Tibial nerve (tissue), 4 donors: ENCODE measurements around the gene HTT. TPM values are rescaled to one million over a fixed set of nuclear protein-coding genes. Genes with fewer than 3 reads are reported as not detected.
A peak's percentile ranks its signal among the peaks of the same experiment; 100 is the strongest.

Experiments
- DNase-seq, 2 donors: peaks; one replicate each; pipeline ENCODE4 v3.0.0-alpha.2; 2019; ENCODE audit warnings: low spot score in 2 of 2
- H3K27ac ChIP-seq, 4 donors: fragments of 200-600 bp; sonication (generic) in 3 of 4; one replicate each; pipeline ENCODE4 v1.5.1; 2017 to 2019; ENCODE audit warnings: mild to moderate bottlenecking in 1 of 4
- H3K27me3 ChIP-seq, 2 donors: fragments of 200-600 bp; sonication (generic) in 1 of 2; one replicate each; pipeline versions ENCODE4 v1.5.1 to v1.6.0; 2017 to 2019
- H3K36me3 ChIP-seq, 3 donors: fragments of 200-600 bp; sonication (generic); one replicate each; pipeline ENCODE4 v1.5.1; 2018 to 2019
- H3K4me1 ChIP-seq, 4 donors: fragments of 200-600 bp; sonication (generic) in 3 of 4; one replicate each; pipeline ENCODE4 v1.5.1; 2017 to 2019
- H3K4me3 ChIP-seq, 4 donors: fragments of 200-600 bp; sonication (generic) in 3 of 4; one replicate each; pipeline ENCODE4 v1.5.1; 2017 to 2019; ENCODE audit warnings: mild to moderate bottlenecking in 1 of 4, moderate library complexity in 1 of 4
- H3K9me3 ChIP-seq, 4 donors: fragments of 200-600 bp; sonication (generic) in 3 of 4; one replicate each; pipeline ENCODE4 v1.5.1; 2017 to 2019
- CTCF ChIP-seq, 5 experiments: fragments of 200-600 bp in 3 of 5; fragments of 450-650 bp in 2 of 5; sonication (generic) in 3 of 5; IDR thresholded peaks; one replicate each; pipeline ENCODE4 v1.5.1; 2016 to 2019; ENCODE audit warnings: antibody characterized with exemption in 5 of 5, mild to moderate bottlenecking in 3 of 5, moderate library complexity in 2 of 5
- EP300 ChIP-seq, 2 donors: sonication (generic); formaldehyde crosslinking; IDR thresholded peaks; one replicate each; pipeline ENCODE4 v1.6.1; 2017; ENCODE audit warnings: antibody characterized with exemption in 2 of 2, mild to moderate bottlenecking in 1 of 2
- POLR2A ChIP-seq, 2 donors: fragments of 450-650 bp; IDR thresholded peaks; one replicate each; pipeline ENCODE4 v1.6.1; 2017; ENCODE audit warnings: antibody characterized with exemption in 2 of 2, mild to moderate bottlenecking in 2 of 2, moderate library complexity in 2 of 2
- WGBS, 2 donors: methylation state at CpG; one replicate each; pipeline ENCODE4 v1.1.5; 2018; 5-methylcytosine and 5-hydroxymethylcytosine counted together
- total RNA-seq, 4 donors: library from RNA; depleted of rRNA; stranded (reverse); fragments of >200 nt; gene quantifications; one replicate each; pipeline ENCODE4 v1.1.0, GENCODE V29; 2016

Gene HTT
- total RNA-seq, 4 donors from 2014 or later = 62.2 to 93.6 (median 81.2) TPM

DNA sequence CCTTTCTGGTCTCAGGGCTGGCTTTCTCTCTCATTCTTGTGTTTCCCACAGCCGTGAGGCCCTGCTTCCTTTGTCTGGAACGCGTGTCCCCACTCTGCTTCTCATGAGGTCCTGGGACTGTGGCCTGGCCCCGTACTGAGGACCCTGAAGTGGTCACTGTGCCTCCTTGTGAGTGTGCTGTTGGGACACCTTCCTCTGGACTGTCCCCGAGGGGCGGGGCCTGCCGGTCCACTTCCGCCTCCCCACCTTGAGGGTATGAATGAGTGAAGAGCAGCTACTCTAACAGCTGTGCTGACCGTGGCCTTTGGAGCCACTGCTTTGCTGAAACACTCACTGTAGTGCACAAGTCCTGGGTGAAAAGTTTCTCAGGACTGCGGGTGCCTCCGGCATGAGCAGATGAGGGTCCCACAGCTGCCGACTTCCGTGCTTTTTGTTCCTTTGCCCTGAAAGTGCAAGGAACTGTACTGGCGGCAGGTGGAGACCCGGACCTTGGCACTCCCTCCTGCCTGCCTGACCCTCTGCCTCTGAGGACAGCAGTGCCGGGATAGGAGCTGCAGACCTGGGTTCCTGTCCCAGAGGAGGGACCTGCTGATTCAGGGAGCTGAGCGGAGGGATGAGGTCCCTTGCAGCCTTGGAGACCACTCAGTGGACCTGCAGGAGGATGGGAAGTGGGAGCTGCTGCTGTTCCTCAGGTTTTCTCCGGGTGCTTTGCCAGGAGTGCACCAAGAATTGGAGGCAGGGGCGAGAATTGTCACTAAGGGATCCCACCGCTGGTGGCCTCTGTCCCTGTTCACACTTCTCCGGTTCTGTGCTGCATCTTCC is 38.1 kb upstream of the HTT start:
- DNase-seq = no peak
- WGBS, 2 donors = 83 to 87% methylated on average over 21 of the region's 21 CpGs
- H3K36me3 ChIP-seq = no peaks in the 10 kb centered on the region
- H3K4me3 ChIP-seq = no peak overlapping the region
- H3K27me3 ChIP-seq = no peaks in the 10 kb centered on the region
- no peak for TF ChIP-seq CTCF (IDR thresholded peaks at IDR 0.05)
- TF ChIP-seq POLR2A (IDR thresholded peaks at IDR 0.05) = no peak
- no peak for TF ChIP-seq EP300 (IDR thresholded peaks at IDR 0.05)
- H3K9me3 ChIP-seq = no peaks in the 10 kb centered on the region
- H3K27ac ChIP-seq = no peak overlapping the region
- peaks cover 0 to 26% (median 0%) of the 10 kb centered on the region in 4 donors for H3K4me1 ChIP-seq

- Histone ChIP-seq H3K36me3 (no peaks in the 10 kb centered on the region), H3K27me3 (no peaks in the 10 kb centered on the region), H3K4me3 (peak overlapping the region in 1 of 4 donors; percentile 25), H3K9me3 (no peaks in the 10 kb centered on the region), H3K4me1 (peaks cover 0 to 40% (median 8%) of the 10 kb centered on the region in 4 donors), H3K27ac (no peak overlapping the region)
- DNase-seq = no peak
- TF ChIP-seq CTCF (IDR thresholded peaks at IDR 0.05) (no peak), EP300 (IDR thresholded peaks at IDR 0.05) (no peak), POLR2A (IDR thresholded peaks at IDR 0.05) (no peak)
- 47 to 63% methylated on average over 6 of the region's 6 CpGs for WGBS, 2 donors
Observed at GRCh38 chr4:3037957-3038461, 36.5 kb upstream of the HTT start.

DNA sequence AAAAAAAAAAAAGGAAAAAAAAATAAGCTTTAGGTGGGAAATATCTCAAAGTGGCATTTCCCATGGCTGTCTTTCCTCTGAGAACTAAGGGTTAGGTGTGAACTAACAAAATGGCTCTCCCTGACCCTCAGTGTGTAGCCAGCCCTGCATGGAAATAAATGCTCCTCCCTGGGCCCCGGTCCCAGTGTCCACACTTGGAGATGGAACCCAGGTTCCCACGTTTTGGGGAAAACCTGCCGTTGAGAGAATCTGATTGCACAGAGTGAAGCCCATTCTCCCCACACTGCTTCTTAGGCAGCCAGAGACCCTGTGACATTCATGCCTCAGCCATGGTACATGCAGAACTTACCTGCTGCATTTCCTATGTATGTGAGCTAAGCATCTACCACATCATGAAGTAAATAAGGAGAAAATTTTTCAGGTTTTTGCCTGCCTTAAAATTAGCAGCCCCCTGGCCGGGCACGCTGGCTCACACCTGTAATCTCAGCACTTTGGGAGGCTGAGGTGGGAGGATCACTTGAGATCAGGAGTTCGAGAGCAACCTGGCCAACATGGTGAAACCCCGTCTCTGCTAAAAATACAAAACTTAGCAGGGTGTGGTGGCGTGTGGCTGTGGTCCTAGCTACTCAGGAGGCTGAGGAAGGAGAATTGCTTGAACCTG is 34.6 kb upstream of the HTT start:
- WGBS, 2 donors = 84% methylated on average over 8 of the region's 8 CpGs
- Histone ChIP-seq H3K4me3 (no peak overlapping the region), H3K27me3 (no peaks in the 10 kb centered on the region), H3K36me3 (no peaks in the 10 kb centered on the region), H3K9me3 (no peaks in the 10 kb centered on the region), H3K4me1 (peaks cover 0 to 40% (median 9%) of the 10 kb centered on the region in 4 donors), H3K27ac (no peak overlapping the region)
- no peak for TF ChIP-seq CTCF (IDR thresholded peaks at IDR 0.05)
- TF ChIP-seq POLR2A (IDR thresholded peaks at IDR 0.05) = no peak
- no peak for TF ChIP-seq EP300 (IDR thresholded peaks at IDR 0.05)
- no peak for DNase-seq

- H3K4me3 ChIP-seq = peak overlapping the region in 2 of 4 donors; percentile 48 to 50
- peaks cover 0 to 40% (median 11%) of the 10 kb centered on the region in 4 donors for H3K4me1 ChIP-seq
- H3K27ac ChIP-seq = peak overlapping the region in 1 of 4 donors; percentile 75
- TF ChIP-seq CTCF (IDR thresholded peaks at IDR 0.05) (no peak), POLR2A (IDR thresholded peaks at IDR 0.05) (no peak), EP300 (IDR thresholded peaks at IDR 0.05) (no peak)
- DNase-seq = no peak
- H3K36me3 ChIP-seq = no peaks in the 10 kb centered on the region
- WGBS, 2 donors = 82 to 89% methylated on average over 28 of the region's 28 CpGs
- no peaks in the 10 kb centered on the region for H3K9me3 ChIP-seq
- no peaks in the 10 kb centered on the region for H3K27me3 ChIP-seq
Observed at GRCh38 chr4:3040452-3041191, 33.9 kb upstream of the HTT start.
